WTC11 (cell line): ENCODE measurements around the gene FHIP2A.

ENCODE experiments used
- ATF1 ChIP-seq: sonication (generic); formaldehyde crosslinking; IDR thresholded peaks from 2 replicates; pipeline ENCODE4 v1.8.1; 2023; ENCODE audit warnings: mild to moderate bottlenecking, moderate library complexity, missing genetic modification reagents
- CTCF ChIP-seq: fragments of 200-600 bp; IDR thresholded peaks from 2 replicates; pipeline ENCODE4 v1.8.0; 2022; ENCODE audit warnings: antibody characterized with exemption

- TF ChIP-seq CTCF, result no peak
- no peak for TF ChIP-seq ATF1 (CRISPR knock-in tag)
Observed at GRCh38 chr10:114854906-114855305, 33.3 kb downstream of the FHIP2A start.
